GM23248 (cell line): Measurements from ENCODE around the gene TVP23A. TPM values are rescaled to one million over a fixed set of nuclear protein-coding genes. Genes with fewer than 3 reads are reported as not detected.

Experiments used
- DNase-seq: peaks from one replicate; pipeline ENCODE4 v3.0.0-alpha.2; 2015
- H2AFZ ChIP-seq: fragments of 200-600 bp; sonication (generic); 2 replicates; pipeline ENCODE4 v1.6.1; 2016; ENCODE audit warnings: antibody characterized with exemption
- H3F3A ChIP-seq: fragments of 200-600 bp; sonication (generic); 2 replicates; pipeline ENCODE4 v1.6.1; 2016; ENCODE audit warnings: mild to moderate bottlenecking, antibody characterized with exemption, mixed run types; ENCODE audit not compliant: insufficient read depth
- H3K27ac ChIP-seq: fragments of 200-600 bp; sonication (generic); 2 replicates; pipeline ENCODE4 v1.5.1; 2016; ENCODE audit warnings: mild to moderate bottlenecking
- H3K27me3 ChIP-seq: fragments of 200-600 bp; sonication (generic); replicated peaks from 2 replicates; pipeline ENCODE4 v1.6.1; 2016; ENCODE audit warnings: mild to moderate bottlenecking; ENCODE audit not compliant: insufficient read depth
- H3K36me3 ChIP-seq: fragments of 200-600 bp; sonication (generic); 2 replicates; pipeline ENCODE4 v1.6.1; 2016; ENCODE audit warnings: low read depth, mild to moderate bottlenecking
- H3K4me1 ChIP-seq: fragments of 200-600 bp; sonication (generic); 2 replicates; pipeline ENCODE4 v1.6.1; 2016; ENCODE audit warnings: mild to moderate bottlenecking; ENCODE audit not compliant: insufficient read depth
- H3K4me2 ChIP-seq: fragments of 200-600 bp; sonication (generic); one replicate; pipeline ENCODE4 v1.6.1; 2016; ENCODE audit warnings: mild to moderate bottlenecking; ENCODE audit not compliant: unreplicated experiment
- H3K4me3 ChIP-seq: fragments of 200-600 bp; sonication (generic); 2 replicates; pipeline ENCODE4 v1.5.1; 2016; ENCODE audit warnings: mild to moderate bottlenecking
- H3K79me2 ChIP-seq: fragments of 200-600 bp; sonication (generic); 2 replicates; pipeline ENCODE4 v1.6.1; 2016; ENCODE audit warnings: mild to moderate bottlenecking; ENCODE audit not compliant: insufficient read depth
- H3K9ac ChIP-seq: fragments of 200-600 bp; sonication (generic); 2 replicates; pipeline ENCODE4 v1.6.1; 2016; ENCODE audit warnings: mild to moderate bottlenecking
- H3K9me2 ChIP-seq: fragments of 200-600 bp; sonication (generic); 2 replicates; pipeline ENCODE4 v1.6.1; 2016; ENCODE audit warnings: mixed run types, mild to moderate bottlenecking, moderate library complexity; ENCODE audit not compliant: insufficient read depth
- H3K9me3 ChIP-seq: fragments of 200-600 bp; sonication (generic); one replicate; pipeline ENCODE4 v1.6.1; 2017; ENCODE audit warnings: low read depth
- H4K20me1 ChIP-seq: fragments of 200-600 bp; sonication (generic); 2 replicates; pipeline ENCODE4 v1.6.0; 2016; ENCODE audit not compliant: insufficient read depth
- EZH2 ChIP-seq: fragments of 200-600 bp; sonication (generic); IDR thresholded peaks from 2 replicates; pipeline ENCODE4 v1.6.1; 2018; ENCODE audit warnings: antibody characterized with exemption, mild to moderate bottlenecking; ENCODE audit not compliant: insufficient read depth, poor library complexity, severe bottlenecking
- EZH2phosphoT487 ChIP-seq: fragments of 200-600 bp; sonication (generic); IDR thresholded peaks from 2 replicates; pipeline ENCODE4 v1.6.1; 2018; ENCODE audit warnings: antibody characterized with exemption, moderate library complexity, mild to moderate bottlenecking, low read depth; ENCODE audit not compliant: insufficient read depth
- WGBS, 2 experiments: methylation state at CpG; one replicate each; pipeline ENCODE4 v1.1.6; 2015 to 2017; ENCODE audit warnings: low lambda C conversion rate in 2 of 2, low coverage in 1 of 2; ENCODE audit errors: missing lambda C conversion rate in 2 of 2; 5-methylcytosine and 5-hydroxymethylcytosine counted together
- in situ Hi-C: fragments of 300-500 bp; cut with MboI; formaldehyde crosslinking; loops from 2 replicates; pipeline ENCODE4 v1.15.0; 2020
- polyA plus RNA-seq: library from polyadenylated mRNA; unstranded; fragments of >200 nt; fragmentation: Nextera tagmentation; extraction: Ambion mirVana; gene quantifications from 2 replicates; pipeline ENCODE4 v1.2.1, GENCODE V29; 2016
- total RNA-seq: library from RNA; depleted of rRNA; stranded (reverse); fragments of >200 nt; shearing (Covaris generic); gene quantifications from 2 replicates; pipeline ENCODE4 v1.2.3, GENCODE V29; 2014

The TVP23A gene
- total and polyA plus RNA-seq, 2 experiments from 2014 or later = 0.13 TPM; not detected in 1

- Histone ChIP-seq H3F3A (no peaks in the 10 kb centered on the region), H2AFZ (no peak overlapping the region), H3K9ac (no peak overlapping the region), H3K9me2 (no peaks in the 10 kb centered on the region), H3K9me3 (no peaks in the 10 kb centered on the region), H4K20me1 (no peaks in the 10 kb centered on the region), H3K36me3 (no peaks in the 10 kb centered on the region), H3K79me2 (no peaks in the 10 kb centered on the region), H3K4me2 (no peak overlapping the region), H3K4me3 (no peak overlapping the region), H3K27me3 (peaks cover 11% of the 10 kb centered on the region), H3K4me1 (no peaks in the 10 kb centered on the region), H3K27ac (no peak overlapping the region)
- 3 to 10% methylated on average over 1 of the region's 1 CpG for WGBS, 2 experiments
- in situ Hi-C loops = no loop called here
- no peak for DNase-seq
- TF ChIP-seq EZH2 (no peak), EZH2phosphoT487 (no peak)
Observed at GRCh38 chr16:10820546-10820945, 2.0 kb upstream of the TVP23A start.

GRCh38 chr16:10817514-10817913 lies 1.1 kb downstream of the TVP23A start:
- WGBS, 2 experiments = 83 to 100% methylated on average over 1 of the region's 1 CpG

GRCh38 chr16:10813099-10813455 lies 5.5 kb downstream of the TVP23A start:
- H4K20me1 ChIP-seq = no peaks in the 10 kb centered on the region
- H3K9ac ChIP-seq = no peak overlapping the region
- no peaks in the 10 kb centered on the region for H3K4me1 ChIP-seq
- H3K9me2 ChIP-seq = no peaks in the 10 kb centered on the region
- no peaks in the 10 kb centered on the region for H3K79me2 ChIP-seq
- no peaks in the 10 kb centered on the region for H3K9me3 ChIP-seq
- no peak overlapping the region for H3K27ac ChIP-seq
- in situ Hi-C loops = no loop called here
- no peak overlapping the region for H2AFZ ChIP-seq
- DNase-seq = no peak
- TF ChIP-seq EZH2 (no peak), EZH2phosphoT487 (no peak)
- no peak overlapping the region for H3K4me2 ChIP-seq
- WGBS, 2 experiments = 56 to 60% methylated on average over 4 of the region's 4 CpGs
- H3F3A ChIP-seq = no peaks in the 10 kb centered on the region
- peaks cover 18% of the 10 kb centered on the region for H3K27me3 ChIP-seq
- no peaks in the 10 kb centered on the region for H3K36me3 ChIP-seq
- H3K4me3 ChIP-seq = no peak overlapping the region

More at GRCh38 chr16:10817514-10817913, 1.1 kb downstream of the TVP23A start:
- H3K27ac ChIP-seq = no peak overlapping the region
- no peaks in the 10 kb centered on the region for H4K20me1 ChIP-seq
- no peaks in the 10 kb centered on the region for H3K4me1 ChIP-seq
- no peak overlapping the region for H3K4me2 ChIP-seq
- in situ Hi-C loops = no loop called here
- no peaks in the 10 kb centered on the region for H3K9me2 ChIP-seq
- H3K9ac ChIP-seq = no peak overlapping the region
- no peaks in the 10 kb centered on the region for H3K36me3 ChIP-seq
- no peak overlapping the region for H2AFZ ChIP-seq
- no peak overlapping the region for H3K4me3 ChIP-seq
- H3K79me2 ChIP-seq = no peaks in the 10 kb centered on the region
- H3K9me3 ChIP-seq = no peaks in the 10 kb centered on the region
- no peak for DNase-seq
- no peaks in the 10 kb centered on the region for H3F3A ChIP-seq
- H3K27me3 ChIP-seq = peaks cover 18% of the 10 kb centered on the region
- no peak for TF ChIP-seq EZH2
- no peak for TF ChIP-seq EZH2phosphoT487

- H3K9ac ChIP-seq = no peak overlapping the region
- no peak overlapping the region for H2AFZ ChIP-seq
- no peak for TF ChIP-seq EZH2phosphoT487
- no peak for TF ChIP-seq EZH2
Observed at GRCh38 chr16:10812312-10813098, 6.1 kb downstream of the TVP23A start.

More at GRCh38 chr16:10812312-10813098, 6.1 kb downstream of the TVP23A start:
- H3K9me3 ChIP-seq = no peaks in the 10 kb centered on the region
- WGBS, 2 experiments = 52 to 53% methylated on average over 6 of the region's 6 CpGs
- no peak overlapping the region for H3K4me2 ChIP-seq
- H3K4me1 ChIP-seq = no peaks in the 10 kb centered on the region
- H4K20me1 ChIP-seq = no peaks in the 10 kb centered on the region
- H3K27ac ChIP-seq = no peak overlapping the region
- no peak for DNase-seq
- H3K4me3 ChIP-seq = no peak overlapping the region
- H3K27me3 ChIP-seq = peaks cover 14% of the 10 kb centered on the region
- H3K79me2 ChIP-seq = no peaks in the 10 kb centered on the region
- in situ Hi-C loops = no loop called here
- H3K36me3 ChIP-seq = no peaks in the 10 kb centered on the region
- H3F3A ChIP-seq = no peaks in the 10 kb centered on the region
- H3K9me2 ChIP-seq = no peaks in the 10 kb centered on the region
